Measurements from ENCODE around the gene PMF1. TPM values are rescaled to one million over a fixed set of nuclear protein-coding genes. Genes with fewer than 3 reads are reported as not detected.

Gene PMF1
- total RNA-seq, 1 experiment from 2014 or later = 59.0 TPM

DNA sequence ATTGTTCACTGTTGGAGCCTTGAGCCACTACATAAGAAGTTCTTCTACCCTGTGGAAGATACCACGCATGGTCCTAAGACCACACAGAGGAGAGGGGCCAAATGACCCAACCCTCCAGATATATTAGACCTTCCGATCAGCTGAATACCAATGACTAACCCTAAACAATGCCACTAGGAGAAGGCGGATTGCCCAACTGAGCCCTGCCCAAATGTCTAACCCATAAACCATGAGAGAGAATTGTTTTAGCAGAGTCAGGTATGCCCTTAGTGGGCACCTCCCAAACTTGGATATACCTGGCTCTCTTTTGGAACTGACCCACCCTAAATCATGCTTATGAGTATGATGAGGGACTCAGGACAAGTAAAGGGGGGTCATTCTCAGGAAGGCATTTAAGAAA lies 57.5 kb downstream of the PMF1 start:
- intact Hi-C loops (cut with micrococcal nuclease; ENCODE audit: unreplicated experiment) = no loop called here
- Mint-ChIP-seq H3K4me1 (ENCODE audit: low read depth, unreplicated experiment) (no peaks in the 10 kb centered on the region), H3K9me3 (ENCODE audit: low read depth, unreplicated experiment) (no peaks in the 10 kb centered on the region), H3K4me3 (ENCODE audit: low read depth, unreplicated experiment) (no peak overlapping the region), H3K36me3 (ENCODE audit: insufficient read depth, unreplicated experiment) (peaks cover 88% of the 10 kb centered on the region), H3K27ac (ENCODE audit: unreplicated experiment) (no peak overlapping the region), H3K27me3 (ENCODE audit: unreplicated experiment) (no peaks in the 10 kb centered on the region)
- no peak for TF ChIP-seq CTCF (IDR thresholded peaks at IDR 0.05; ENCODE audit: unreplicated experiment)
- no peak for DNase-seq
- CTCF ChIA-PET = no interaction called here
- no TSS peak for BruUV-seq (replicated peaks)

- CTCF ChIA-PET = no interaction called here
- Mint-ChIP-seq H3K27ac (ENCODE audit: unreplicated experiment) (no peak overlapping the region), H3K4me1 (ENCODE audit: low read depth, unreplicated experiment) (no peaks in the 10 kb centered on the region), H3K4me3 (ENCODE audit: low read depth, unreplicated experiment) (no peak overlapping the region), H3K36me3 (ENCODE audit: insufficient read depth, unreplicated experiment) (peaks cover 74% of the 10 kb centered on the region), H3K27me3 (ENCODE audit: unreplicated experiment) (no peaks in the 10 kb centered on the region), H3K9me3 (ENCODE audit: low read depth, unreplicated experiment) (no peaks in the 10 kb centered on the region)
- BruUV-seq (replicated peaks) = no TSS peak
- no peak for DNase-seq
- intact Hi-C loops (cut with micrococcal nuclease; ENCODE audit: unreplicated experiment) = no loop called here
- no peak for TF ChIP-seq CTCF (IDR thresholded peaks at IDR 0.05; ENCODE audit: unreplicated experiment)
Observed at GRCh38 chr1:156276532-156276931, 63.7 kb downstream of the PMF1 start.

GRCh38 chr1:156276966-156277381 lies 64.2 kb downstream of the PMF1 start:
- H3K4me3 Mint-ChIP-seq (ENCODE audit: low read depth, unreplicated experiment) = no peak overlapping the region
- H3K4me1 Mint-ChIP-seq (ENCODE audit: low read depth, unreplicated experiment) = no peaks in the 10 kb centered on the region
- BruUV-seq (replicated peaks) = no TSS peak
- intact Hi-C loops (cut with micrococcal nuclease; ENCODE audit: unreplicated experiment) = no loop called here
- H3K27me3 Mint-ChIP-seq (ENCODE audit: unreplicated experiment) = no peaks in the 10 kb centered on the region
- no peak for TF ChIP-seq CTCF (IDR thresholded peaks at IDR 0.05; ENCODE audit: unreplicated experiment)
- H3K9me3 Mint-ChIP-seq (ENCODE audit: low read depth, unreplicated experiment) = no peaks in the 10 kb centered on the region
- H3K27ac Mint-ChIP-seq (ENCODE audit: unreplicated experiment) = no peak overlapping the region
- peaks cover 74% of the 10 kb centered on the region for H3K36me3 Mint-ChIP-seq (ENCODE audit: insufficient read depth, unreplicated experiment)
- CTCF ChIA-PET = no interaction called here
- DNase-seq = no peak

DNA sequence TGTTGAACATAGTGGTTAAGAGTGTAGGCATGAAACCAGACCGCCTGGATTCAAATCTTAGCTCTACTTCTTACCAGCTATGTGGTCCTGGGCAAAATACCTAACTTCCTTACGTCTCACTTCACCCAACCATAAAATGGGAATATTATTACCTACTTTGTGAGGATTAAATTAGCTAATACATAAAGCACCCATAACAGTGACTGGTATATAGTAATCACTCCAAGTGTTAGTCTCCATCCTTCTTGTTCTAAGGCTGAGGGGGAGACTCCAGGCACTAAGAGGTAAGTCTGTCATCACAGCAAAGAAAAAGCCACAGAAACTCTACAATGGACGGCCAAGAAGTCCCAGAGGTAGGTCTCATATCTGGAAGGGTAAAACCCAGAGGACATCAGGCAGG lies 67.0 kb downstream of the PMF1 start:
- H3K36me3 Mint-ChIP-seq (ENCODE audit: insufficient read depth, unreplicated experiment) = peaks cover 72% of the 10 kb centered on the region
- DNase-seq = no peak
- no peak overlapping the region for H3K4me3 Mint-ChIP-seq (ENCODE audit: low read depth, unreplicated experiment)
- no TSS peak for BruUV-seq (replicated peaks)
- H3K27me3 Mint-ChIP-seq (ENCODE audit: unreplicated experiment) = no peaks in the 10 kb centered on the region
- CTCF ChIA-PET = interaction anchor here (0.6 to 0.7 kb wide), 2 partner anchors 16 to 241 kb away, joined by 3 read pairs; no protein-coding TSS in a partner anchor
- H3K27ac Mint-ChIP-seq (ENCODE audit: unreplicated experiment) = no peak overlapping the region
- intact Hi-C loops (cut with micrococcal nuclease; ENCODE audit: unreplicated experiment) = loop anchor here (5.0 kb wide), 2 partner anchors 57 to 222 kb away; partner anchors contain the start of genes CCT3, MEF2D and TSACC
- no peaks in the 10 kb centered on the region for H3K9me3 Mint-ChIP-seq (ENCODE audit: low read depth, unreplicated experiment)
- H3K4me1 Mint-ChIP-seq (ENCODE audit: low read depth, unreplicated experiment) = peaks cover 14% of the 10 kb centered on the region
- TF ChIP-seq CTCF (IDR thresholded peaks at IDR 0.05; ENCODE audit: unreplicated experiment) = no peak

Data from Calu3 (cell line).